ELF-1 (cell line): ENCODE data around the gene SLC24A3.

Source experiments
- DNase-seq: peaks from one replicate; pipeline ENCODE4 v3.0.0-alpha.2; 2016; ENCODE audit warnings: low read depth, low spot score

The SLC24A3 gene

GRCh38 chr20:19495905-19496703 lies 283.7 kb downstream of the SLC24A3 start:
- DNase-seq: no peak

- DNase-seq: no peak
Observed at GRCh38 chr20:19497064-19497463, 284.6 kb downstream of the SLC24A3 start.

GRCh38 chr20:19498756-19499155 lies 286.3 kb downstream of the SLC24A3 start:
- DNase-seq: no peak

- no peak for DNase-seq
Observed at GRCh38 chr20:19501476-19502115, 289.2 kb downstream of the SLC24A3 start.

- no peak for DNase-seq
Observed at GRCh38 chr20:19502169-19502568, 289.7 kb downstream of the SLC24A3 start.

- no peak for DNase-seq
Observed at GRCh38 chr20:19504251-19504650, 291.8 kb downstream of the SLC24A3 start.

- no peak for DNase-seq
Observed at GRCh38 chr20:19506021-19506420, 293.6 kb downstream of the SLC24A3 start.

GRCh38 chr20:19508449-19508848 lies 296.0 kb downstream of the SLC24A3 start:
- DNase-seq: peak; percentile 3

- no peak for DNase-seq
Observed at GRCh38 chr20:19510611-19511010, 298.2 kb downstream of the SLC24A3 start.

- no peak for DNase-seq
Observed at GRCh38 chr20:19511931-19512330, 299.5 kb downstream of the SLC24A3 start.

- DNase-seq: peak; percentile 30
Observed at GRCh38 chr20:19512886-19513677, 300.6 kb downstream of the SLC24A3 start.

GRCh38 chr20:19515074-19515473 lies 302.6 kb downstream of the SLC24A3 start:
- no peak for DNase-seq

- no peak for DNase-seq
Observed at GRCh38 chr20:19519466-19519865, 307.0 kb downstream of the SLC24A3 start.

GRCh38 chr20:19520261-19520660 lies 307.8 kb downstream of the SLC24A3 start:
- no peak for DNase-seq

- DNase-seq: no peak
Observed at GRCh38 chr20:19522071-19522801, 309.8 kb downstream of the SLC24A3 start.

GRCh38 chr20:19522836-19523590 lies 310.6 kb downstream of the SLC24A3 start:
- DNase-seq: no peak

GRCh38 chr20:19524691-19525090 lies 312.2 kb downstream of the SLC24A3 start:
- no peak for DNase-seq

GRCh38 chr20:19527509-19527908 lies 315.1 kb downstream of the SLC24A3 start:
- DNase-seq: no peak

- DNase-seq: no peak
Observed at GRCh38 chr20:19528286-19529030, 316.0 kb downstream of the SLC24A3 start.

GRCh38 chr20:19530006-19530405 lies 317.6 kb downstream of the SLC24A3 start:
- DNase-seq: no peak
